Measurements from ENCODE around the gene TIGD1.

The TIGD1 gene

GRCh38 chr2:232569541-232569940 is 19.2 kb upstream of the TIGD1 start:
- DNase-seq, result no peak

DNA sequence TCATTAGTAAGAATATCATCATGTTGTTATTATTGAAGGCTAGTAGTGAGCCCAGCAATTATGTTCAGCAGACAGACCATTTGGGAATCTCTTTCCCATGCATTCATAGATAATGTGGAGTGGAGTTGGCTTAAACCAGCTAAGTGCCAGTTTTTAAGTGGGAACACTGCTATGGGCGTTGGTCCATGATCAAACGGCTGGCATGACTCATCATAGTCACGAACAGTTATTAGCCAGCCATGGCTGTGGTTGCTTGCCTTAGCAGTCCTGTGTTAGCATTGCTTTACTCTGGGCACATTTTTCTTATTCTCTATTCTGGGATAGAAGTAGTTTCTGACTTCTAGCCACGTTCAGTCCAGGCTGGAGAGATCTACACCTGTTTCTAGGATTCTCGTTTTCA is 17.8 kb upstream of the TIGD1 start:
- no peak for DNase-seq

GRCh38 chr2:232567721-232568120 is 17.4 kb upstream of the TIGD1 start:
- DNase-seq, result no peak

GRCh38 chr2:232563580-232563979 is 13.2 kb upstream of the TIGD1 start:
- no peak for DNase-seq

GRCh38 chr2:232562515-232563151 is 12.3 kb upstream of the TIGD1 start:
- DNase-seq, result no peak

GRCh38 chr2:232556426-232556825 is 6.1 kb upstream of the TIGD1 start:
- DNase-seq, result no peak

DNA sequence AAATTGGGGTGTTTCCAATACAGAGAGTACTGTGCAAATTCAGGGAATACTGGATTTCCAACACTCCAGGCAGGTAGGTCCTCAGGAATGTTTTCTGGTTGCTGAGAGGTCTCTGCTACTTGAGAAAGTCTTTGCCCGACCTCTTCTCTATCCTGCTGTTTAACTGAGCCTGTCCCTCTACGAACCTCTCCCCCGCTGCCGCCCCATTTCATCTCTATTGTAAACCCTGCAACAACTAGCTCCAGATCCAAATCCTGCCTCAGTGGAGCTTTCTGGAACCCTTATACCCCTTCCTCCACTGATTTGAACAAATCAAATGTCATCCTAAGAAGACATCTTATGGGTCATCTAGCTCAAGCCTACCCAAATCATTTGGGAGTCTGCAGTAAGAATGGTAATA is 1.4 kb upstream of the TIGD1 start:
- DNase-seq, result no peak

GRCh38 chr2:232551250-232551638 is 887 bp upstream of the TIGD1 start:
- no peak for DNase-seq

GRCh38 chr2:232549655-232550353 is 553 bp downstream of the TIGD1 start:
- DNase-seq, result no peak

DNA sequence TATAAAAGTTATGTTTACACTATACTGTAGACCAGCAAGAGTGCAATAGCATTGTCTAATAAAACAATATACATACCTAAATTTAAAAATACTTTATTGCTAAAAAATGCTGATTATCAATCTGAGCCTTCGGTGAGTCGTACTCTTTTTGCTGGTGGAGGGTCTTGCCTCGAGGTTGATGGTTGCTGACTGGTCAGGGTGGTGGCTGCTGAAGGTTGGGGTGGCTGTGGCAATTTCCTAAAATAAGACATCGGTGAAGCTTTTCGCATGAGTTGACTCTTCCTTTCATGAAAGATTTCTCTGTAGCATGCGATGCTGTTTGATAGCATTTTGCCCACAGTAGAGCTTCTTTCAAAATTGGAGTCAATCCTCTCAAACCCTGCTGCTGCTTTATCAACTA is 2.4 kb downstream of the TIGD1 start:
- DNase-seq, result no peak

GRCh38 chr2:232545511-232546375 is 4.6 kb downstream of the TIGD1 start:
- no peak for DNase-seq

DNA sequence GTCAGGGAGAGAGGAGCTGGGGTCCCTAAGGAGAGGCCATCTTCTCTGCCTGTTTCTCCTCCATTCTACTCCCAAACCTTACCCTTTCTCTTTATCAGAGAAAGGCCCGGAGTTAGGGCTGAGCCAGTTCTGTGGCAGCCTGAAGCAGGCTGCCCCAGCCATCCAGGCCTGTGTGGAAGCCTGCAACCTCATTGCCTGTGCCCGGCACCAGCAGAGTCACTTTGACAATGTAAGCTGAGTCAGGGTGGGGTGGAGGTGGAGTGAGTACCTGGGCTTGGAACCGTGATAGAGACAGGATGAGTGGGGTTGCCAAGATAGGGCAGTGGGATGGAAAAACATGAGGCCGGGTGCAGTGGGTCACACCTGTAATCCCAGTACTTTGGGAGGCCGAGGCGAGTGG is 5.7 kb downstream of the TIGD1 start:
- DNase-seq, result no peak

- no peak for DNase-seq
Observed at GRCh38 chr2:232543928-232544631, 6.3 kb downstream of the TIGD1 start.

- no peak for DNase-seq
Observed at GRCh38 chr2:232543491-232543890, 6.9 kb downstream of the TIGD1 start.

- no peak for DNase-seq
Observed at GRCh38 chr2:232542715-232543467, 7.5 kb downstream of the TIGD1 start.

GRCh38 chr2:232541961-232542714 is 8.2 kb downstream of the TIGD1 start:
- no peak for DNase-seq

DNA sequence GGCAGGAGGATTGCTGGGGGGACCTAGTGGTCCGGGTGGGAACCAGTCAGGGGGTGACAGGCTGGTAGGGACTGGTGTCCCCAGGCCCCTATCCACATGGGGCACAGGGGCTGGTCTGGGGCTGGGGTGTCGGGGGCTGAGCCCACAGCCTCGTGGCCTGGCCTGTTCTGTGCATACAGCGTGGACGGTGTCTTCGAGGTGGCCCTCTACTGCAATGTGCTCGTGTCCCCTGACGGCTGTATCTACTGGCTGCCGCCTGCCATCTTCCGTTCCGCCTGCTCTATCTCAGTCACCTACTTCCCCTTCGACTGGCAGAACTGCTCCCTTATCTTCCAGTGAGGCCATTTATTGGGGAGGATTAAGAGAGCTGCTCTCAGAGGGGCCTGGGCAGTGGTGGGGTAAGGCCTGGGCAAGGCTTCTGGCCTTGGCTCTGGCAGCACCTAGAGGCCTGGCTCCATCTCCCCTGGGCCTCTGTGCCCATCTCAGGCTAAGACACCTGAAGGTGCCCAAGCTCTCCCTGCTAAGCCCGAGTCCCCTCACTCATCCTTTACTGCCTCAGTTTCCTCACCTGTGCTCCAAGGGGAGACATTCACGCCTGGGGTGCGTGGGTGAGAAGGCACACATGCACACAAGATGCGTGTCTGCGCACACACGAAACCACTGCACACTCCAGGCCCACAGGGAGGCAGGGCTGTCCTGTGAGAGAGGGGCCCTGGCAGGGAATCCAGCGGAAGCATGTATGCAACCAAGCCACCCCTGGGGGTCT is 9.0 kb downstream of the TIGD1 start:
- no peak for DNase-seq

DNA sequence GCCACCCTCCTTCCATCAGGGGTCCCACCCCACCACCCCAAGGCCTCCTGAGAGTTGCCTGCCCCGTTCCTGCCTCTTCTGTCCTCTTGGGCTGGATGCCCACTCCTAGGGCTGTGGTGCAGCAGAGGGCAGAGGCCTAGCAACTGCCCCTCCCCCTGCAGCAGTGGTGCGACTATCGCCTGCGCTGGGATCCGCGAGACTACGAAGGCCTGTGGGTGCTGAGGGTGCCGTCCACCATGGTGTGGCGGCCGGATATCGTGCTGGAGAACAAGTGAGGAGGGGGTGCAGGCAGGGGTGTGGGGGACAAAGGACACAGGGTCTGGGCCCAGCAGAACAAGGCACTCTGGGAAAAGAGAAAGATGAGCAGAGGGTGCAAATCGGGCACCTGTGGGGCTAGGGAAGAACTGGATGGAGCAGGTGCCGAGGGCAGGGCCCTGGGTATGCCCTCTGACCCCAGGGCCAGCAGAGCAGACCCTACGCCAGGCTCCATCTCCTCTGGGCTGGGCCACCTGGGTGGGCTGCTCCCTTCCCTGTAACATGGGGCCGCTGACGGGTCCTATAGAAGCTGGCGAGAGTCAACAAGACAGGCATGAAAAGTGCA is 9.8 kb downstream of the TIGD1 start:
- DNase-seq, result no peak

DNA sequence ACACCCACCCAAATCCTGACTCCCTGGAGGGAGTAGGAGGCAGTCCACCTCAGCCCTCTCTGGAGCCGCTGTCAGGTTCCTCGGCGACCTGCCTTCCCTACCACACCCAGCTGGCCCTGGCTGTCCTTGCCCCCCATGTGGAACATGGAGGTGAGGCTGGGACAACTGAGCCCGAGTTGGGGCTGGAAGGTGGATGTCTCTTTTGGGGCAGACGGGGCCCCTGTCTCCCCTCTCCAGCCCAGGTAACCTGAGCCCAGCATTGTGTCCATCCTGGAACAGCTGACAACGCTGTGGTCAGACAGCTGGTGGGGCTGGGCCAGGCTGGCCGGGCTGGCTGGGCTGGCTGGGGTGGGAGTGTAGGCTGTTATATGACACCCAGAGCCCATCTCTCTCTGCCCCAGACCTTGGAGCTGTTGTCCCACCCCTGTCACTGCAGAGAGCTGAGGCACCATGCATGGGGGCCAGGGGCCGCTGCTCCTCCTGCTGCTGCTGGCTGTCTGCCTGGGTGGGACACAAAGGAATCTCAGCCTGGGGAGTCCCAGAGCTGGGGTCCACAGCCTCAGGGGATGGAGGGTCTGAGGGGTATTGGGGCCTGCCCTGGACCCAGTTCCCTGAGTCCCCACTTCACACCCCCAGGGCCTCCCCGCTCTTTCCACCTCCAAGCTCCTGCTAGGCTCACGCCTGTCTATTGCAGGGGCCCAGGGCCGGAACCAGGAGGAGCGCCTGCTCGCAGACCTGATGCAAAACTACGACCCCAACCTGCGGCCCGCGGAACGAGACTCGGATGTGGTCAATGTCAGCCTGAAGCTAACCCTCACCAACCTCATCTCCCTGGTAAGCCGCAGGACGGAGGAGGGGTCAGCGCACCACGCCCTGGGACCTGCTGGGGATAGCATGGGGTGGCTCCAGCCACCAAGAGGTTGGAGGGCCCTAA is 10.8 kb downstream of the TIGD1 start, which contains the start of gene CHRNG:
Gene CHRNG (plus strand): TSS at position 395 of the 934 bp plus-strand sequence. CDS start 56 bp downstream, at position 451.
- no peak for DNase-seq

All from activated CD4-positive, alpha-beta T cell treated with anti-CD3 and anti-CD28 coated beads for 4 hours (primary cell).